OCI-LY7 (cell line): Measurements from ENCODE around the gene SHISA5.

Source experiments
- EZH2phosphoT487 ChIP-seq: fragments of 200-600 bp; sonication (generic); IDR thresholded peaks from 2 replicates; pipeline ENCODE4 v1.6.1; 2018; ENCODE audit warnings: low read depth, borderline replicate concordance, mild to moderate bottlenecking, mixed run types, antibody characterized with exemption, low read length, moderate library complexity, mixed read lengths
- TF ChIP-seq, protein P1 (sequence below): fragments of 200-600 bp; sonication (generic); conservative IDR thresholded peaks from 2 replicates; pipeline ENCODE4 v1.5.1; 2014; ENCODE audit warnings: mild to moderate bottlenecking, antibody characterized with exemption, low read length, moderate library complexity, mixed read lengths

DNA sequence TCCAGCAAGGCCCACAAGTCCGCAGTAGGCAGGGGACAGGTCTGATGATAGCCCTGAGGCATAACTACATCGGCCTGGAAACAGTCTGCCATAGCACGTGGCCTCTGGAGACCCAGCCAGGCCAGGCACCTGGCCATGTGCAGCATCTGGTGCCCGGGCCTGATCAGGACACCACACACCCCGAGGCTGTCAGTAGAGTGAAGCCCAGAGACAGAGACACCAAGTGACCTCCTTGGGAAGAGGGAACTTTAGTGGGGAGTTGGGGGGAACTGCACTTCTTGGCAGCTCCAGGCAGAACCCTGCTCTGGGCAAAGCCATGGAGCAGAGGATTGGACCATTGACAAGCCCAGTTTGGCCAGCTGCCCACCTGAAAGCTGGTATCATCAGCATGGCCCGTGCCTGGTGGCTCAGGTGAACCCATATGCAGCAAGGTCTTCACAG is 1.2 kb downstream of the SHISA5 start:
- no peak for TF ChIP-seq EZH2phosphoT487
- TF ChIP-seq, protein P1, sequence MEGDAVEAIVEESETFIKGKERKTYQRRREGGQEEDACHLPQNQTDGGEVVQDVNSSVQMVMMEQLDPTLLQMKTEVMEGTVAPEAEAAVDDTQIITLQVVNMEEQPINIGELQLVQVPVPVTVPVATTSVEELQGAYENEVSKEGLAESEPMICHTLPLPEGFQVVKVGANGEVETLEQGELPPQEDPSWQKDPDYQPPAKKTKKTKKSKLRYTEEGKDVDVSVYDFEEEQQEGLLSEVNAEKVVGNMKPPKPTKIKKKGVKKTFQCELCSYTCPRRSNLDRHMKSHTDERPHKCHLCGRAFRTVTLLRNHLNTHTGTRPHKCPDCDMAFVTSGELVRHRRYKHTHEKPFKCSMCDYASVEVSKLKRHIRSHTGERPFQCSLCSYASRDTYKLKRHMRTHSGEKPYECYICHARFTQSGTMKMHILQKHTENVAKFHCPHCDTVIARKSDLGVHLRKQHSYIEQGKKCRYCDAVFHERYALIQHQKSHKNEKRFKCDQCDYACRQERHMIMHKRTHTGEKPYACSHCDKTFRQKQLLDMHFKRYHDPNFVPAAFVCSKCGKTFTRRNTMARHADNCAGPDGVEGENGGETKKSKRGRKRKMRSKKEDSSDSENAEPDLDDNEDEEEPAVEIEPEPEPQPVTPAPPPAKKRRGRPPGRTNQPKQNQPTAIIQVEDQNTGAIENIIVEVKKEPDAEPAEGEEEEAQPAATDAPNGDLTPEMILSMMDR = no peak
